Activated naive CD4-positive, alpha-beta T cell treated with anti-CD3 and anti-CD28 coated beads, Interleukin-2, amount 50 U/mL, for 16 hours (primary cell): ENCODE measurements around the gene ZNF605.
"Not testable (repeated sequence)": the region's sequence is repeated elsewhere in the genome, so short reads cannot be mapped to it uniquely, and the experiment has no call there.

Source experiments
- DNase-seq: peaks from one replicate; pipeline ENCODE4 v3.0.0-alpha.2; 2020

Gene ZNF605

DNA sequence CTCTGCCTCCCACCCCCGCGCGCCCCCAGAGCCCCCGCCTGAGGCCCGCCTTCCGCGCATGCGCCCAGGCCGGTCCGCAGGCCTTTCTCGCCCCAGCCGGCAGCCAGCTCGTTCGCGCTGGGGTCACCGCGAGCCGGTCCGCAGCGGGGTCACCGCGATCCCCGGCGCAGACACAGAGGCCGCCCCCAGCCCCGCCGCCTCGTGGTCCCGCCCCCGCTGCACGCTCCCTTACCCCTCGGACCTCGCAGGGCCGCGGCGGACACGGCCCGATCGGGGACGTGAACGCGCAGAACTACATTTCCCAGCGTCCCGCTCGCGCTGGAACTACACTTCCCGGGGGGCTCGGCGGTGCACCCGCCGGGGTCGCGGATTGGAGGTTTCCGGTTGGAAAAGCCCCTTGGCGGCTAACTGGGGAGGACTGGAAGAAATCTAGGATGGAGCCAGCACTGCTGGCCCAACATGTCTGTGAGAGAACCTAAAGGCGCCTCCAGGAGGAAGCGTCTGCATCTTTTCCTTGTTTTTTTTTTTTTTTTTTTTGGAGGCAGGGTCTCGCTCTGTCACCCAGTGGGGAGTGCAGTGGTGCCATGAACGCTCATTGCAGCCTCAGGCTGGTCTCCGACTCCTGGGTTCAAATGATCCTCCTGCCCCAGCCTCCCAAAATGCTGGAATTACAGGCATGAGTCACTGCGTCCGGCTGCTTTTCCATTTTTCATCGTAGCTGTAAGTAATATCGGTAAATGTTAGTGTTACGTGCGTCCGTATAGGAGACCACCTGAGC, at the start of gene ZNF605:
Gene ZNF605, minus strand, starts transcription at position 296 of the 778 bp plus-strand sequence. CDS start 10,671 bp downstream, outside the sequence.
- DNase-seq = peak; percentile 85

- no peak for DNase-seq
Observed at GRCh38 chr12:132998741-132999140, 42.6 kb upstream of the ZNF605 start.

- DNase-seq = no peak
Observed at GRCh38 chr12:132986885-132987225, 30.7 kb upstream of the ZNF605 start.

DNA sequence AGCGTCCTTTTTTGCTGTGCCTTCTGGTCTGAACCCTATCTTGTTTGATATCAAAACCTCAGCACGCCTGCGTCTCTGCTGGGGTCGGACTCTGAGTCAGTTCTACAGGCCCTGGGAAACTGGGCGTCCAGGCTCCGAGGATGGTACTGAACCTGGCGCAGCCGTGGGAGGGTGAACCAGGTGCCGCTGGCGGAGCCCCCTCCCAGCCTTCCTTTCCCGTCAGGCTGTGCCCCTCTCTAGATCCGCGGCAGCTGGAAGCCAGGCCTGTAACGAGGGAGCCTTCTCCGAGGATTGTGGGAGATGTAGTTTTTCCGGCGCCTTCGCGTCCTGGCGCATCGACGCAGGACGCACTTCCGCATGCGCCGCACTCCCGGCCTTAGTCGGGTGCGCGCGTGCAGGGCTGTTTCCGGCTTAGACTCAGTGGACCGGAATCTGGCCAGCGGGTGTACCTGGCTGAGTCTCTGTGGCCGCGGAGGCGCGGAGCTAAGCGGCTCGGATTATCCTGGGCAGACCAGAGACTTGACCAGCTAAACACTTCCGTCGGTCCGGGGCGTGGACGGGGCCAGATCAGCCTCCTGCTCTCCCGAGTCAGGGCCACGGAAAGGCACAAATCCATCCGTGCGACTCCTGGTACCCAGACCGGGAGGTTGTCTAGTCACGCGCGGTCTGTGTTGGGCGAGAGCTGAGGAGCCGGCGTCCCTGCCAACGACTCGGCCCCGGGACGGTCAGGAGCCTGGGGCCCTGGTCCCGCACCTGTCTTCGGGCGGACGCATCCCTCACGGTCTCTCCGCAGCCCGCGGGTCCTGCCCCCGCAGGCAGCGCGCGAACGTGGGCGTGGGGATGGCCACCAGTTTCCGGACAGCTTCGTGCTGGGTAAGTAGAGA, 30.1 kb upstream of the ZNF605 start, which contains the start of gene ZNF26:
Gene ZNF26, plus strand, starts transcription at position 367 of the 884 bp plus-strand sequence. Its CDS starts 474 bp downstream, at position 841.
- peak; percentile 88 for DNase-seq

DNA sequence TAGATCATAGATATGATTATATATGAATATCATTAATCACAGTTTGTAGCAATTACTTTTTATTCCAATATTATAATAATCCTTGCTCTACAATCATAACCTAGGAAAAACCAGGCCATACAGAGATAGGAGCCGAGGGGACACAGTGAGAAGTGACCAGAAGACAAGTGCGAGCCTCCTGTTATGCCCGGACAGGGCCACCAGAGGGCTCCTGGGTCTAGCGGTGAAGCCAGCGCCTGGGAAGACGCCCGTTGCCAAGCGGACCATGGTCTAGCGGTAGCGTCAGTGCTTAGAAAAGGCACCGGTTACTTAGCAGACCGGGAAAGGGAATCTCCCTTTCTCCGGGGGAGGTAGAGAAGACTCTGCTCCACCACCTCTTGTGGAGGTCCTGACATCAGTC, 20.8 kb upstream of the ZNF605 start:
- peak; percentile 35 for DNase-seq

- no peak for DNase-seq
Observed at GRCh38 chr12:132972374-132972773, 16.3 kb upstream of the ZNF605 start.

GRCh38 chr12:132967736-132968135, 11.6 kb upstream of the ZNF605 start:
- no peak for DNase-seq

GRCh38 chr12:132966676-132967415, 10.7 kb upstream of the ZNF605 start:
- no peak for DNase-seq

DNA sequence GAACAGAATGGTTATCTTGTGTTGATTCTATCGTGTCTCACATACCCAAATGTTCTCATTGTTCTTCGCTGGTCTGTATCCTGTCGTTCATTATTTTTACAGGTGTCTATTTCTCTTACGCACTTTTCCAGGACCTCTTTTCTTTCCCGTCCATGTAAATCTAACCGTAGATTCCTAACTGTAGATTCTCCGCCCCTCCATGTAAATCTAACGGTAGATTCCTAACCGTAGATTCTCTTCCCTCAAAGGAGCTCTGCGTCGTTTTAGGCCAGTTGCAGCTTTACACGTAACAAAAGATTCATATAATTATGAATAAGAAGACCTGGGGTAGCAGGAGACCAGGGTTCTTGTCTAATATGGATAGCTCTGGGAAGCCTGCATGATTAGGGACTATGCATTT, 9.7 kb upstream of the ZNF605 start:
- DNase-seq = no peak

DNA sequence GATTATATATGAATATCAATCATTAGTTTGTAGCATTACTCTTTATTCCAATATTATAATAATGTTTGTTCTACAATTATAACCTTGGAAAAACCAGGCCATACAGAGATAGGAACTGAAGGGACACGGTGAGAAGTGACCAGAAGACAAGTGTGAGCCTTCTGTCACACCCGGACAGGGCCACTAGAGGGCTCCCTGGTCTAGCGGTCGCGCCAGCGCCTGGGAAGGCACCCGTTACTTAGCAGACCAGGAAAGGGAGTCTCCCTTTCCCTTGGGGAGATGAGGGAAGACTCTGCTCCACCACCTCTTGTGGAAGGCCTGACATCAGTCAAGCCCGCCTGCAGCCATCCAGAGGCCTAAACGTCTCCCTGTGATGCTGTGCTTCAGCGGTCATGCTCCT, 7.8 kb upstream of the ZNF605 start:
- DNase-seq = not testable (repeated sequence)

DNA sequence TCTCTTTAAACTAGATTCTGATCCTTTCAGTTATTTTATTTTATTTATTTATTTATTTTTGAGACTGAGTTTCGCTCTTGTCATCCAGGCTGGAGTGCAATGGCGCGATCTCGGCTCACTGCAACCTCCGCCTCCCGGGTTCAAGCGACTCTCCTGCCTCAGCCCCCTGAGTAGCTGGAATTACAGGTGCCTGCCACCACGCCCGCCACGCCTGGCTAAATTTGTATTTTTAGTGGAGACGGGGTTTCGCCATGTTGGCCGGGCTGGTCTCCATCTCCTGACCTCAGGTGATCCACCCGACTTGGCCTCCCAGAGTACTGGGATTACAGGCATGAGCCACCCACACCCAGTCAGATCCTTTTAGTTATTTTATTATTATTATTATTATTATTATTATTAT, 5.7 kb upstream of the ZNF605 start:
- not testable (repeated sequence) for DNase-seq

DNA sequence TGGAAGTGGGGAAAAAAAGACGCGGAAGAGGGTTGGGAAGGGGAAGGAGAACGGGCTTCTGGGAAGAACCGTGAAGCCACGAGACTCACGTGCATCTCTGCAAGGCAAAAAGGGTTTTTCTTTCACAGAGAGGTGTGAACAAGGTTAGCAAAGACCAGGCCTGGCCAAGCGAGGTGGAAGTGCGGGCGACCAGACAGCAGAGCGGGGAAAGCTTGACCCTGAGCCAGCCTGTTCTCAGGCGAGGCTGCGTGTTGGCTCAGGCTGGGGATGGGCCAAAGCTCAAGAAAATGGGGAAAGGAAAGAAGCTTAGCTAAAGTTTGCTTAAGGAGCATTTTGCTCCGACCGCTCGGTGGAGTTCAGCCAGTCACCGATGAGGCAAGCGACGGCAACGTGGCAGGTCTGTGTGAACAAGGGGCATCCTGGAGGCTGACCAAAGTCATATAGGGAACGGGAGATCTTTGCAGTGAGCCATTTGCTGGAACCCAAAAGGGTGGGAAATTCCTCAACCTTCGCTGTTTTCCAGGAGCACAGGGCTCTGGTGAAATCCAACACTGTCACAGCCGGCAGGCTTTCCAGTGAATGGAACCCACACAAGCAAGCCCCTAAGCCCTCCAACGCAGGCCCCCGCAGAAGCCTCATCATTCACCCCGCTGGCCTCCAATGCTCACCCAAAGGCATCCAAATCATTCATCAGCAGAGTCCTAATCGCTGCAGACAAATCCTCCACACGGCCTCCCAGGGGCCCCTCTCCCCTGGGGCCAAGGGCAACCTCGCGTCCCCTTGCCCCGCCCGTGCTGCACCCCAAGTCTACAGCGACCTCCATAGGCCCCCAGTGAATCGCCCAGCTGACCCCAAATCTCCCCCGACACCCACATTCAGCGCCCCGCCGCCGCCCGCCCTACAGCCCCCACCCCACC, 754 bp downstream of the ZNF605 start:
- DNase-seq = no peak

DNA sequence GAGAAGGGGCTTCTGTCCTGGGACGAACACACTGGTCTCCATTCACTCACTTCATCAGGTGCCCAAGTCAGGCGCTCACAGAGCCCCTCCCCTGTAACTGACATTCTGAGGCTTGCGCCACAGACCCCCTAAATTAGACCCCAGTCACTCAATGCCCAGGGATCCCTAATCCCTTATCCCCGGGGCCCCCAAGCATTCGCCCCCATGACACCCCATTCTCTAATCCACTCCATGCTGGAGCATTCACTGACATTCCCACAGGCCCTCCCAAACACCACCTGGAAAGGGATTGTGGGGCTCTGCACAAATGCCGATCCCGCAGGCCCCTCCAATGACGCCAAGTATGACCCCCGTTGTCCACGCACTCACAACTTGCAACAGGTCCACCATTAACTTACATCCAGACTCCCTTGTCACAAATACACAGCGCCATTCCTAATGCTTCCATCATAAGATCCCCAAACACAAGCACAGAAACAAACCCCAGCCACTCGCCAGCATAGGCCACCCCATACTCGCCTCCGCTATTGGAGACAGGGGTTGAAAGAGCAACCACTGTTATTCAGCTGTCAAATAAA, 1.5 kb downstream of the ZNF605 start:
- no peak for DNase-seq

DNA sequence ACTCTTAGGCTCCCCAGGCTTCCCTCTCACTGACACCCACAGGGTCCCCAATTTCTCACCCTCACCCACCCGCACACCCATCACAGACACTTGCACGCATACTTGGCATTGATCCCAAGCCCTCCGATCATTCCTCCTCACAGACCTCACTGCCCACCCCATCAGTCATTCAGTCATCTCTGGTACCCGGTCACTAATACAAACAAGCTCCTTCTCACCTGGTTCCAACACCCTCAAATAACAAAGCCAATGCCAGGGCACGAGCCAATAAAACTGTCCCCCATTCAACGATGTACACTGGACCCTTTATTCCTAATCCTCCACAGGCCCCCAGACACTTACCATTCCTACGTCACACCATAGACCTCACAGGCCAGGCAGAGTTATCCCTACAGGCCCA, 2.3 kb downstream of the ZNF605 start:
- no peak for DNase-seq

- DNase-seq = no peak
Observed at GRCh38 chr12:132953163-132953425, 3.0 kb downstream of the ZNF605 start.

GRCh38 chr12:132952371-132953162, 3.5 kb downstream of the ZNF605 start:
- no peak for DNase-seq

GRCh38 chr12:132951649-132952048, 4.5 kb downstream of the ZNF605 start:
- DNase-seq = no peak

DNA sequence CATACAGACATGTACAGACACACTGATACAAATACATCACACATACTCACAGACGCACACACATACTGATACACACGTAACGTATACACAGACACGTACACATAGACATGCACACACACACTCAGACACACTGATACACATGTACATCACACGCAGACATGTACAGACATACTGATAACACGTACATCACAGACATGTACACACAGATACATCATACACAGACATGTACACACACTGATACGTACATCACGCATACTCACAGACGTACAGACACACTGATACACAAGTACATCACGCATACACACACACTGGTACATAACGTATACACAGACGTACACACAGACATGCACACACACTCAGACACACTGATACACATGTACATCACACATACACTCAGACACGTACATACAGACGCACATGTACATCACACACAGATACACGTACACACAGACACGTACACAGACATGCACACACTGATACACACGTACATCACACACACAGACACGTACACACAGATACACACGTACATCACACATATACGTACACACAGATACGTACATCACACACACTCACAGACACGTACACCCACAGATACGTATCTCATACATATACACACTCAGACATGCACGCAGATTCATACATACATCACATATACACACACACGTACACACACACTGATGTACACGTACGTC, 5.1 kb downstream of the ZNF605 start:
- no peak for DNase-seq

DNA sequence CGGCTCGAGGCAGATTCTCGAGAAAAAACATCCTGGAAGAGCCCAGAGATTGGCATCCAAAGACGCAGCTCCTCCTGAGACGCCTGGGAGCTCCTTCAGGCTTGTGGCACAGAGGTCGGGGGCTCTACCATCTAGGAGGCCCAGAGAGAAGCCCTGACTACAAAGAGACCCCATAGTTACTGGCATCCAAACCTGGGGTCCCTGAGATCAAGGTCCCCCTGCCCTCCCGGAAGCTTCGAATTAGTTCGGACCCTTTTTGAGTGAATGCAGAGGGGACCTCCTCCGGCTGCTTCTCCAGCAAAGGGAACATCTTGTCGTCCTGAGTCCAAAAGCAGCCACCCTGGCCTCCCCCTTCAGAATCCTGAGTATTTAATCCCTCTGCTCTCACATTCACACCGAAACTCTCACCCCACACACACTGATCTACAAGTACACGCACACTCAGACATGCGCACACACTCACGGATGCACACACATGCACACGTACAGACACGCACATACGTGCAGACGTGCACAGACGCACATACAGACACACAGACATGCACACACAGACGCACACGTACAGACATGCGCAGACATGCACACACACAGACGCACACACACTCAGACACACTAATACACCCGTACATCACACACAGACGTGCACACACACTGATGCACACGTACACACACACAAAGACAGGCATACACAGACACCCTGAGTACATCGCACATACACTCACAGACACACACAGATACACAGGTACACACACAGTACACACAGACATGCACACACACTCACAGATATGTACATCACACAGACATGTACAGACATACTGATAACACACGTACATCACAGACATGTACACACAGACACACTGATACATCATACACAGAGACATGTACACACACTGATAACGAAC, 5.9 kb downstream of the ZNF605 start:
- no peak for DNase-seq
